ENCODE data around the gene ALK.

DNA sequence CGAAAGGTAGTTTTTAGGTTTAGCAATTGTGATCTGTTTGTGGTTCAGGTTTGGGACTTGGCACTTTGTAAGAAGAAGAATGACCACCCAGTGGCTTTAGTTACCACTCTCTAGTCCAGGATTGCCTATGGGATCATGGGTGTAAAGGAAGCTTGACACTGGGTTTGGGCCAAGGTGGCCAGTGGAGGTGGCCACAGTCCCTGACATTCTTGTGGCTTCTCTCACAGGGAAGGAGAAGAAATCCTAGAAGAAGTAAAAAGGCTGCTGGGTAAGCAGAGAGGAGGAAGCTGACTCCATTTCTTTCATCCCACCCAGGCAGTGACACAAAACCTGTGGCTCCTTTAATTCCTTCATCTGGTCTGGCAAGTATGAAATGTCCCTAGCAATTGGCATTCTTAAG is 411.5 kb downstream of the ALK start:
- TF ChIP-seq, protein P1, sequence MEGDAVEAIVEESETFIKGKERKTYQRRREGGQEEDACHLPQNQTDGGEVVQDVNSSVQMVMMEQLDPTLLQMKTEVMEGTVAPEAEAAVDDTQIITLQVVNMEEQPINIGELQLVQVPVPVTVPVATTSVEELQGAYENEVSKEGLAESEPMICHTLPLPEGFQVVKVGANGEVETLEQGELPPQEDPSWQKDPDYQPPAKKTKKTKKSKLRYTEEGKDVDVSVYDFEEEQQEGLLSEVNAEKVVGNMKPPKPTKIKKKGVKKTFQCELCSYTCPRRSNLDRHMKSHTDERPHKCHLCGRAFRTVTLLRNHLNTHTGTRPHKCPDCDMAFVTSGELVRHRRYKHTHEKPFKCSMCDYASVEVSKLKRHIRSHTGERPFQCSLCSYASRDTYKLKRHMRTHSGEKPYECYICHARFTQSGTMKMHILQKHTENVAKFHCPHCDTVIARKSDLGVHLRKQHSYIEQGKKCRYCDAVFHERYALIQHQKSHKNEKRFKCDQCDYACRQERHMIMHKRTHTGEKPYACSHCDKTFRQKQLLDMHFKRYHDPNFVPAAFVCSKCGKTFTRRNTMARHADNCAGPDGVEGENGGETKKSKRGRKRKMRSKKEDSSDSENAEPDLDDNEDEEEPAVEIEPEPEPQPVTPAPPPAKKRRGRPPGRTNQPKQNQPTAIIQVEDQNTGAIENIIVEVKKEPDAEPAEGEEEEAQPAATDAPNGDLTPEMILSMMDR (conservative IDR thresholded peaks at IDR 0.05; ENCODE audit: low read depth in 2 of 2), result no peak
- TF ChIP-seq, protein P2, sequence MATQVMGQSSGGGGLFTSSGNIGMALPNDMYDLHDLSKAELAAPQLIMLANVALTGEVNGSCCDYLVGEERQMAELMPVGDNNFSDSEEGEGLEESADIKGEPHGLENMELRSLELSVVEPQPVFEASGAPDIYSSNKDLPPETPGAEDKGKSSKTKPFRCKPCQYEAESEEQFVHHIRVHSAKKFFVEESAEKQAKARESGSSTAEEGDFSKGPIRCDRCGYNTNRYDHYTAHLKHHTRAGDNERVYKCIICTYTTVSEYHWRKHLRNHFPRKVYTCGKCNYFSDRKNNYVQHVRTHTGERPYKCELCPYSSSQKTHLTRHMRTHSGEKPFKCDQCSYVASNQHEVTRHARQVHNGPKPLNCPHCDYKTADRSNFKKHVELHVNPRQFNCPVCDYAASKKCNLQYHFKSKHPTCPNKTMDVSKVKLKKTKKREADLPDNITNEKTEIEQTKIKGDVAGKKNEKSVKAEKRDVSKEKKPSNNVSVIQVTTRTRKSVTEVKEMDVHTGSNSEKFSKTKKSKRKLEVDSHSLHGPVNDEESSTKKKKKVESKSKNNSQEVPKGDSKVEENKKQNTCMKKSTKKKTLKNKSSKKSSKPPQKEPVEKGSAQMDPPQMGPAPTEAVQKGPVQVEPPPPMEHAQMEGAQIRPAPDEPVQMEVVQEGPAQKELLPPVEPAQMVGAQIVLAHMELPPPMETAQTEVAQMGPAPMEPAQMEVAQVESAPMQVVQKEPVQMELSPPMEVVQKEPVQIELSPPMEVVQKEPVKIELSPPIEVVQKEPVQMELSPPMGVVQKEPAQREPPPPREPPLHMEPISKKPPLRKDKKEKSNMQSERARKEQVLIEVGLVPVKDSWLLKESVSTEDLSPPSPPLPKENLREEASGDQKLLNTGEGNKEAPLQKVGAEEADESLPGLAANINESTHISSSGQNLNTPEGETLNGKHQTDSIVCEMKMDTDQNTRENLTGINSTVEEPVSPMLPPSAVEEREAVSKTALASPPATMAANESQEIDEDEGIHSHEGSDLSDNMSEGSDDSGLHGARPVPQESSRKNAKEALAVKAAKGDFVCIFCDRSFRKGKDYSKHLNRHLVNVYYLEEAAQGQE (IDR thresholded peaks at IDR 0.05; ENCODE audit: unreplicated experiment), result no peak
- TF ChIP-seq POLR2AphosphoS5 (IDR thresholded peaks at IDR 0.05; ENCODE audit: low read depth) (no peak), ZNF331 (CRISPR knock-in tag; IDR thresholded peaks at IDR 0.05; ENCODE audit: low read depth) (no peak), ZNF462 (CRISPR knock-in tag; IDR thresholded peaks at IDR 0.05) (no peak), EZH2phosphoT487 (IDR thresholded peaks at IDR 0.05; ENCODE audit: unreplicated experiment) (no peak), EZH2 (IDR thresholded peaks at IDR 0.05; ENCODE audit: low read depth, unreplicated experiment) (no peak), STAT1 (IDR thresholded peaks at IDR 0.05; ENCODE audit: unreplicated experiment) (no peak), NANOG (IDR thresholded peaks at IDR 0.05; ENCODE audit: borderline replicate concordance) (no peak), JUNB (IDR thresholded peaks at IDR 0.05; ENCODE audit: unreplicated experiment) (no peak)
